ENCODE measurements around the gene DENND4C. TPM values are rescaled to one million over a fixed set of nuclear protein-coding genes. Genes with fewer than 3 reads are reported as not detected.

Gene DENND4C
- total RNA-seq, 1 donor from 2014 or later: 37.9 TPM

DNA sequence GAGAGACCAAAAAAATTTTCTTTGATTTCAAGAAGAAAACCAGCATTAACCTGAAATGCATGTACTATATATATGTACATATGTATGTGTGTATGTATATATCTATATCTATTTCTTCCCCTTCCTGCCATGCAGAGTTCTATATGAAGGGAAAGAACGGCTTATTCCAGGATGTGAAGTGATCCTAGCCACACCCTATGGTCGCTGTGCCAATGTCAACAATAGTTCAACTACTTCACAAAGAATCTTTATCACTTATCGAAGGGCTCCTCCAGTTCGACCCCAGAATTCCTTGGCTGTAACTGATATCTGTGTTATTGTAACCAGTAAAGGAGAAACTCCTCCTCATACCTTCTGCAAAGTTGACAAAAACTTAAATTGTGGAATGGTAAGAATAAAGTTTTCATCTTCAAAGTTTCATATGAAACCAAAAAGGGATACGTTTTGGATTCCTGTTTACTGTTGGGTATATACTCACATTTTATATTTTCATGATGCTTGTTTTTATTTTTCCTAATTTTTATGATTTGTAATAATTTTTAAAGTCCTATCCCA lies 56.2 kb downstream of the DENND4C start:
- Histone ChIP-seq H3K36me3 (ENCODE audit: control insufficient read depth, insufficient read depth, low read length) (peaks cover 5% of the 10 kb centered on the region), H3K4me3 (ENCODE audit: low read depth, low read length) (no peak overlapping the region), H3K27me3 (ENCODE audit: control insufficient read depth, insufficient read depth, low read length) (no peaks in the 10 kb centered on the region)
- FAIRE-seq (no peak), DNase-seq (ENCODE audit: low read depth) (peak; percentile 67)
- TF ChIP-seq, protein P1, sequence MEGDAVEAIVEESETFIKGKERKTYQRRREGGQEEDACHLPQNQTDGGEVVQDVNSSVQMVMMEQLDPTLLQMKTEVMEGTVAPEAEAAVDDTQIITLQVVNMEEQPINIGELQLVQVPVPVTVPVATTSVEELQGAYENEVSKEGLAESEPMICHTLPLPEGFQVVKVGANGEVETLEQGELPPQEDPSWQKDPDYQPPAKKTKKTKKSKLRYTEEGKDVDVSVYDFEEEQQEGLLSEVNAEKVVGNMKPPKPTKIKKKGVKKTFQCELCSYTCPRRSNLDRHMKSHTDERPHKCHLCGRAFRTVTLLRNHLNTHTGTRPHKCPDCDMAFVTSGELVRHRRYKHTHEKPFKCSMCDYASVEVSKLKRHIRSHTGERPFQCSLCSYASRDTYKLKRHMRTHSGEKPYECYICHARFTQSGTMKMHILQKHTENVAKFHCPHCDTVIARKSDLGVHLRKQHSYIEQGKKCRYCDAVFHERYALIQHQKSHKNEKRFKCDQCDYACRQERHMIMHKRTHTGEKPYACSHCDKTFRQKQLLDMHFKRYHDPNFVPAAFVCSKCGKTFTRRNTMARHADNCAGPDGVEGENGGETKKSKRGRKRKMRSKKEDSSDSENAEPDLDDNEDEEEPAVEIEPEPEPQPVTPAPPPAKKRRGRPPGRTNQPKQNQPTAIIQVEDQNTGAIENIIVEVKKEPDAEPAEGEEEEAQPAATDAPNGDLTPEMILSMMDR (IDR thresholded peaks at IDR 0.05; ENCODE audit: insufficient read depth, low read length, severe bottlenecking): no peak

DNA sequence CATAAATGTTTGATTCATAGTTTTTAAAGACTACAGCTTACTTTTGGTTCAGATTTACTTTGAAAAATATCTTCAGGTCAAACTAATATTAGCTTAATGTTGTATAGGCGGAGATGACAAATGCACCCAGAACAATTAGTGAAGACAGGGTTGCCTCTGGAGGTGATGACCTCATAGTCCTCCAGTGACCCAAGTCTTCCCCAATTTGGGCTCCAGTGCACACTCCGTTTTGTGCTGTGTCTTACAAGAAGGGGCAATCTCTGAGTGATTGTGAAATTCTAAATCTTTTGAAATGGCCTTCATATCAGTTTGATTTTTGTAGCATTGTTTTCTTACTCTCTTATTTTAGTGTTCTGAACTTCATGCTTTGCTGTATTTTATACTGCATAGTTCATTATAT lies 57.6 kb downstream of the DENND4C start:
- no peaks in the 10 kb centered on the region for H3K27me3 ChIP-seq (ENCODE audit: control insufficient read depth, insufficient read depth, low read length)
- peaks cover 5% of the 10 kb centered on the region for H3K36me3 ChIP-seq (ENCODE audit: control insufficient read depth, insufficient read depth, low read length)
- FAIRE-seq: no peak
- no peak for DNase-seq (ENCODE audit: low read depth)
- no peak overlapping the region for H3K4me3 ChIP-seq (ENCODE audit: low read depth, low read length)
- TF ChIP-seq, protein P1 (IDR thresholded peaks at IDR 0.05; ENCODE audit: insufficient read depth, low read length, severe bottlenecking): no peak

DNA sequence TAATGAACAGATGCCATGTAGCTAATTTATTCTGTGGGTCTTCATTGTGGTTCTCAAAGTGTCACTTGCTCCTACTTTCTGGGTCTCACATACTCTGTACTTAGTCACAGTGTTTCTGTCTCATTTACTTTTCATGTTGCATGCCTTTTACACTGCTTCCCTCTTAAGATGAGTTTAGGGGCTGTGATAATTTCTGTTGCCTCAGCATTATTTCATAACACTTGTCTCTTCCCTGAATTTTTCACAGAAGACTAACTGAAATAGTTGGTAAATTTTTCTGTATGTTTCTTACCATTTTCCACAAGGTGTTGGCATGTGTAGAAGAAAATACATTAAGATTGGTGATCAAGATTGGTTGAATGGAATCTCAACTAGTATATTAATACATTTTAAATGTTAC lies 59.6 kb downstream of the DENND4C start:
- DNase-seq (ENCODE audit: low read depth) (no peak), FAIRE-seq (no peak)
- TF ChIP-seq, protein P1 (IDR thresholded peaks at IDR 0.05; ENCODE audit: insufficient read depth, low read length, severe bottlenecking): no peak
- Histone ChIP-seq H3K36me3 (ENCODE audit: control insufficient read depth, insufficient read depth, low read length) (peaks cover 5% of the 10 kb centered on the region), H3K27me3 (ENCODE audit: control insufficient read depth, insufficient read depth, low read length) (no peaks in the 10 kb centered on the region), H3K4me3 (ENCODE audit: low read depth, low read length) (no peak overlapping the region)

DNA sequence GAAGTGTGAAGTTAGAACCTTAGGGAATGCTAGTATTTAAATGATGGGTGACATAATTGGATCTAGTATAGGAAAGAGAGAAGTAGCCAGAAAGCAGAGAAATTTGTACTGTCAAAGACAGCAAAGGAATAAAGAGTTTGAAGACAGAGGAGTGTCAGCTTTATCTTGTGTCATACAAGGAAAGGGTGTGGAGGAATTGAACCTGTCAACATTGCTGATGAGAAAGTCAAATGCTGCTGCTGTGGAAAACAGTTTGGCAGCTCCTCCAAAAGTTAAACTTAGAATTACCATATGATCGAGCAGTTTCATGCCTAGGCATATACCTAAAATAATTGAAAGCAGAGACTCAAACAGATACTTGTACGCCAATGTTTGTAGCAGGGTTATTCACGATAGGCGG lies 63.7 kb downstream of the DENND4C start:
- FAIRE-seq (no peak), DNase-seq (ENCODE audit: low read depth) (no peak)
- TF ChIP-seq, protein P1 (IDR thresholded peaks at IDR 0.05; ENCODE audit: insufficient read depth, low read length, severe bottlenecking): no peak
- H3K27me3 ChIP-seq (ENCODE audit: control insufficient read depth, insufficient read depth, low read length): no peaks in the 10 kb centered on the region
- H3K36me3 ChIP-seq (ENCODE audit: control insufficient read depth, insufficient read depth, low read length): peaks cover 2% of the 10 kb centered on the region
- H3K4me3 ChIP-seq (ENCODE audit: low read depth, low read length): no peak overlapping the region

DNA sequence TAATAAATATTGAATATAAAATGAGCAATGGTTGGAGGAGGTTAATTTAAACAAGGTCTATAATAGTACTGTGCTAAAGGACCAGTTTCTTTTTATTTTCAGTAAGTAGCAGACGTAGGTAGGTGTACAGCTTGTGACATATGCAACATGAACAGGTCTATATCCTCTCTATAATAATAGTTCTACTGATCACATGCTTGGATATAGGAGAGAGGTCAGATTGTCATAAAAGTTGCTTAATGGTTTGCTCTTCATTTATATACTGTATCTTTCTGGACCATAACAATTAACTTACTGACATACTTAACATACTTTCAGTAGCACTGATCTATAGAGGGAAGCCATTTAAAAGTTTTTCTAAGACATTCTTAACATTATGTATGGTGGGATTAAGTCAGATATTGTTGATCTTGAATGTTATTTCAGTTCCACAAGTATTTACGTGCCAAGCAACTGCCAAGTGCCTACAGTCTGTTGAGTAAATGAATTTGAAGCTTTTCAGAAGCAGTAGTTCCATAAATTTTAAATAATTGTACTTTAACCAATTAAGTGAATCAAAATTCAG lies 68.0 kb downstream of the DENND4C start:
- H3K27me3 ChIP-seq (ENCODE audit: control insufficient read depth, insufficient read depth, low read length): no peaks in the 10 kb centered on the region
- TF ChIP-seq, protein P1 (IDR thresholded peaks at IDR 0.05; ENCODE audit: insufficient read depth, low read length, severe bottlenecking): no peak
- FAIRE-seq (no peak), DNase-seq (ENCODE audit: low read depth) (no peak)
- H3K4me3 ChIP-seq (ENCODE audit: low read depth, low read length): no peak overlapping the region
- peaks cover 1% of the 10 kb centered on the region for H3K36me3 ChIP-seq (ENCODE audit: control insufficient read depth, insufficient read depth, low read length)

DNA sequence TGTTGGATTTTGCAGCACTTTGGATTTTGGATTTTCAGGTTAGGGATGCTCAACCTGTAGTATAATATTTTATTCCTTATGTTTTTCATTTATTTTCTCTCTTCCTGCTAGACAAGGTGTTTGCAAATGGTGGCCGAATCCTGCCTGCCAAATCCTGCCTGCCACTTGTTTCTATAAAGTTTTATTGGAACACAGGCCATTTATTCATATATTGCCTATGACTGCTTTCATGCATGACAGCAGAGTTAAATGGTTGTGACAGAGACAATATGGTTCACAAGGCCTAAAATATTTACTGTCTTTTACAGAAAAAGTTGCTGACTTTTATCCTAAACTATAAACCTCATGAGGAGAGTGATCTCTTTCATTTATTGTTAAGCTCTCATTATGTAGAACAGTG lies 72.7 kb downstream of the DENND4C start:
- TF ChIP-seq, protein P1 (IDR thresholded peaks at IDR 0.05; ENCODE audit: insufficient read depth, low read length, severe bottlenecking): no peak
- DNase-seq (ENCODE audit: low read depth) (no peak), FAIRE-seq (no peak)
- no peaks in the 10 kb centered on the region for H3K27me3 ChIP-seq (ENCODE audit: control insufficient read depth, insufficient read depth, low read length)
- peaks cover 1% of the 10 kb centered on the region for H3K36me3 ChIP-seq (ENCODE audit: control insufficient read depth, insufficient read depth, low read length)
- H3K4me3 ChIP-seq (ENCODE audit: low read depth, low read length): no peak overlapping the region

Measured in bronchial epithelial cell (primary cell).